ENCODE results near the gene FAM53B.

The FAM53B gene

GRCh38 chr10:124574456-124575070 is 169.6 kb downstream of the FAM53B start:
- no peak for DNase-seq (ENCODE audit: low read depth, low spot score)

GRCh38 chr10:124573726-124574455 is 170.3 kb downstream of the FAM53B start:
- DNase-seq (ENCODE audit: low read depth, low spot score) = no peak
- no peak overlapping the region for H3K27ac ChIP-seq

More at GRCh38 chr10:124574456-124575070, 169.6 kb downstream of the FAM53B start:
- no peak overlapping the region for H3K27ac ChIP-seq

GRCh38 chr10:124572751-124573150 is 171.4 kb downstream of the FAM53B start:
- no peak for DNase-seq (ENCODE audit: low read depth, low spot score)
- no peak overlapping the region for H3K27ac ChIP-seq

GRCh38 chr10:124570646-124571045 is 173.5 kb downstream of the FAM53B start:
- H3K27ac ChIP-seq = no peak overlapping the region

GRCh38 chr10:124569623-124570470 is 174.3 kb downstream of the FAM53B start:
- no peak for DNase-seq (ENCODE audit: low read depth, low spot score)

More at GRCh38 chr10:124570646-124571045, 173.5 kb downstream of the FAM53B start:
- no peak for DNase-seq (ENCODE audit: low read depth, low spot score)

More at GRCh38 chr10:124569623-124570470, 174.3 kb downstream of the FAM53B start:
- no peak overlapping the region for H3K27ac ChIP-seq
